GM18909 (cell line): ENCODE results near the gene ANAPC1.
"Not testable (repeated sequence)": the region's sequence is repeated elsewhere in the genome, so short reads cannot be mapped to it uniquely, and the experiment has no call there.

ENCODE experiments used
- ATAC-seq: cut with Tn5 transposase; IDR thresholded peaks from one replicate; pipeline ENCODE4 v1.9.1; 2021; ENCODE audit warnings: mild to moderate bottlenecking; ENCODE audit not compliant: unreplicated experiment, poor library complexity

Gene ANAPC1, protein sequence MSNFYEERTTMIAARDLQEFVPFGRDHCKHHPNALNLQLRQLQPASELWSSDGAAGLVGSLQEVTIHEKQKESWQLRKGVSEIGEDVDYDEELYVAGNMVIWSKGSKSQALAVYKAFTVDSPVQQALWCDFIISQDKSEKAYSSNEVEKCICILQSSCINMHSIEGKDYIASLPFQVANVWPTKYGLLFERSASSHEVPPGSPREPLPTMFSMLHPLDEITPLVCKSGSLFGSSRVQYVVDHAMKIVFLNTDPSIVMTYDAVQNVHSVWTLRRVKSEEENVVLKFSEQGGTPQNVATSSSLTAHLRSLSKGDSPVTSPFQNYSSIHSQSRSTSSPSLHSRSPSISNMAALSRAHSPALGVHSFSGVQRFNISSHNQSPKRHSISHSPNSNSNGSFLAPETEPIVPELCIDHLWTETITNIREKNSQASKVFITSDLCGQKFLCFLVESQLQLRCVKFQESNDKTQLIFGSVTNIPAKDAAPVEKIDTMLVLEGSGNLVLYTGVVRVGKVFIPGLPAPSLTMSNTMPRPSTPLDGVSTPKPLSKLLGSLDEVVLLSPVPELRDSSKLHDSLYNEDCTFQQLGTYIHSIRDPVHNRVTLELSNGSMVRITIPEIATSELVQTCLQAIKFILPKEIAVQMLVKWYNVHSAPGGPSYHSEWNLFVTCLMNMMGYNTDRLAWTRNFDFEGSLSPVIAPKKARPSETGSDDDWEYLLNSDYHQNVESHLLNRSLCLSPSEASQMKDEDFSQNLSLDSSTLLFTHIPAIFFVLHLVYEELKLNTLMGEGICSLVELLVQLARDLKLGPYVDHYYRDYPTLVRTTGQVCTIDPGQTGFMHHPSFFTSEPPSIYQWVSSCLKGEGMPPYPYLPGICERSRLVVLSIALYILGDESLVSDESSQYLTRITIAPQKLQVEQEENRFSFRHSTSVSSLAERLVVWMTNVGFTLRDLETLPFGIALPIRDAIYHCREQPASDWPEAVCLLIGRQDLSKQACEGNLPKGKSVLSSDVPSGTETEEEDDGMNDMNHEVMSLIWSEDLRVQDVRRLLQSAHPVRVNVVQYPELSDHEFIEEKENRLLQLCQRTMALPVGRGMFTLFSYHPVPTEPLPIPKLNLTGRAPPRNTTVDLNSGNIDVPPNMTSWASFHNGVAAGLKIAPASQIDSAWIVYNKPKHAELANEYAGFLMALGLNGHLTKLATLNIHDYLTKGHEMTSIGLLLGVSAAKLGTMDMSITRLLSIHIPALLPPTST (N-terminal part only)

DNA sequence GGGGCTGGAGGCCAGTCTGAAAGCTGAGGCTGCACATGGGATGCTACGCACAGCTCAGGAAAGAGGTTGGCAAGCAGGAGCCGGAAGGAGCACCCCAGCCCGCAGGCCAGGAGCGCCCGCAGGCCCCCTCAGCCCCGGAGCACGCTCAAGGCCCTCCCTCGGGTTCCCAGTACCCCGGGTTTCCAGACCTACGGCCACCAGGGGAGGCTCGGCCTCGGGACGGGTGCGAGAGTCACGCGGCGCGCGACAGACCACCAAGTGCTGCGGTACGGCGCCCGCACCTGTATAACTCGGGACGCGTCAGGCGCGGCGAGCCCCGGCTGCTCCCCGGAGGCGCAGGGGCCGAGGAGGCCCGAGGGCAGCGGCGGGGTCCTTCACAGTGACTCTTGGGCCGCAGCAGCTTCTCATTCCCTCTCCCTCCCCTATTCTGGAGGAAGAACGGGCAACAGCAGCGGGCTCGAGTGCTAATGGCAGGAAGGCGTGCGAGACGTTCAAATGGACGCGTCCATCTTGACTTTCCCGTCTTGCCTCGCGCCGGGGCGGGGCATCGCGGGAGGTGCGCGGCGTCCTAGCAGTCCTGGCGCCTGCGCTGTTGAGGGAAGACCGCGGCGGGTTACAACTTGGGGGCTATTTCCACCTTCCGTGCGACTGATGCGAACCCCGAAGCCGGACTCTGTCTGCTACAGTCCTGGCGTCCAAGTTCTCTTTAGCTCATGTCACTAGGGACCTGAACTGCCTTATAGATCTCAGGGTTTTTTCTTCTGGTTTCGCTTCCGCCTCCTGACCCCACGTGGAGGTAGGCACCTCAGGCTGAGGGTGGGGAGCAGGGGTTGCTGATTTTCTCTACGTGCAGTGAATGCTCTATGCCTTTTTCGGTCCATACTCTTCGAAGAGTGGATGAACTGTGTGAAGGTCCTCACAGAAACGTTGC lies at the start of gene ANAPC1:
Gene ANAPC1, minus strand, starts transcription at position 533 of the 931 bp plus-strand sequence. CDS start 3,368 bp downstream, outside the sequence.
- ATAC-seq = peak; percentile 83

DNA sequence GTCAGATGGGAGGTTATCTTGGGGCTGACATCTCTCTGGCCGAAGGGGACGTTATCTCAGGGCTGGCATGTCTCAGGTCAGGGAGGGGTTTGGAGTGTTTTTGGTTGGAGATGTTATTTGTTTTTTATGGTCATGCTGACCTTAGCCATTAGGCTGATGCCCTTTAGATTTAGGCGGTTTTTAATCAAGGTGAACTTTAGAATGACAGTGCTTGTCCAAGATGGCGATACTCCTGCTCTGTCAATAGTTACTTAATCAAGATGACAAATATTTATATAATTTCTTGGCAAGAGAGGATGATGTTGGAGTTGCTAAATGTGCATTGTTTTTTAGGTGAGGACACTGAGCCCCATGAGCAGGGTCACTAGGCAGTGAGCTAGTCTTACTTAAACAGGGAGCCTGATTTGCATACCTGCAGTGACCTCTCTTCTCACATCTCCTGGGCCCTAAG lies 48.9 kb upstream of the ANAPC1 start:
- ATAC-seq = no peak

DNA sequence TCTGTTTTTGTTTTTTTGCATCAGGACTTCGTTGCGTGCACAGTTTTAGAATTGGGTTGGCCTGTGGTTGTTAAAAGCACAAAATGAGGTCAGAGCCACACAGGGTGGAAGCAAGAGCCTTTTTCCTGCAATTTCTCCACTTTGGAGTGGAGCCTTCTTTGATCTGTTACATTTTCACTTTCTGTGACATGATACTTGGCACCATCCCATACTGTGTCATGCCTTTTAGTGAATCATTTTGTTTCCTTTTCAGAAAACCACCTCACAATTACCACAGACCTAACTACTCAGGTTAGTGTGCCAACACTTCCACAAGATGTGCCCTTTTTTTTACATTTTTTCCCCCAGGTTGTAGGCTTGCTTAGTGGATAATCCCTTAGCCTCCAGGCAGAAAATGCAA lies 46.9 kb upstream of the ANAPC1 start:
- ATAC-seq = no peak

DNA sequence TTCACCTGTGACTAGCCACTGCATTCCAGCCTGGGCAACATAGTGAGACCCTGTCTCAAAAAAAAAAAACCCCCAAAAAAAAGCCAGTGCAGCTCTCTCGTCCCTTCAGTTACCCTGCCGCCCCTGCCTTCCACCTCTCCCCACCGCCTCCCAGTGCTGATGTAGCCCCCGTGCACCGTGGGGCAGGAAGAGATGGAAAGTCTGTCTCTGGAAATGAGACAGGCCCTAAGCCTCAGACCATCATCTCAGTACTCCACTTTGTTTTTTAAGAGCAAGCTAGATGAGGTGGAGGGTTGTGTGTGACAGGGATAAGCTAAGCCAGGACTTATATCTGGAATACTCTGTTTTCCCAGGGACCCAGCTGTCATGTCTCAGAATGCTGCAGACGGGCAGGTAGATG lies 46.4 kb upstream of the ANAPC1 start:
- no peak for ATAC-seq

DNA sequence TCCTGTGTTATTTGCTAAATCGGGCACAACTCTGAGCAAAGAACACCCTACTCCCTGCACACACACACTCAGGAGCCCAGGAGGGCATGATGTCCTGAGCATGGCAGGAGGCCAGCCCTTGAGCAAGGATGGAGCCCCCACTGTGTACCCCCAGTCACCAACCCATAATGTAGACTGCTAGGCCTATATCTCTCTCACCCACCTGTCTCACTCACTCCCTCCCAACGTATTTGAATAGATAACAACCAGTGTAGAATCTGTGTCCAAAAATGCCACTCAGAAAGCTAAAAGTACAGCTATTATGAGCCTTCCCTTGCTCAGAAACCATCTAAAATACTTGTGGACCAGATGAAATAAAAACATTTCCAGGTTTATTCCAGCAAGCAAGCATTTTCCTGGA lies 43.7 kb upstream of the ANAPC1 start:
- ATAC-seq = no peak

DNA sequence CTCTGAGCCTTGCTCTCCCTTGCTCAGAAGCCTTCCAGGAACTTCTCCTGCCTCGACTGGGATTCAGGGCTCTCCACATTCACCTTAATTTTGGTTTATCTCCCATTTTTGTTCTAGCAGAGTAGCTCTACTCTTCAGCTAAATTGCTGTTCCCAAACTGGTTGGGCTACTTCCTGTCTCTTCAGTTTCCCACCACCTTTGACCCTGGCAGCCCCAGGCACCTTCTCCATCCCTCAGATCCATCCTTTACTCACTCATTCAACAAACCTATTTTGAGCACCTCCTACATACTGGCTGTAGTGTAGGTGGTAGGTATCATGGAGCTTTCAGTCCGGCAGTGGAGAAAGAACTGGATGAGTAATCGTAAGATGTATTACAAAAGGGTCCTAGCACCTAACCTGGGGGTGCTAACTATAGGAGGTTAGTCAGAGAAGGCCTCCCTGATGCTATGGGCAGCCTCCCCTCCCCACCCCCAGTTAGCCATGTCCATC lies 40.7 kb upstream of the ANAPC1 start:
- no peak for ATAC-seq

DNA sequence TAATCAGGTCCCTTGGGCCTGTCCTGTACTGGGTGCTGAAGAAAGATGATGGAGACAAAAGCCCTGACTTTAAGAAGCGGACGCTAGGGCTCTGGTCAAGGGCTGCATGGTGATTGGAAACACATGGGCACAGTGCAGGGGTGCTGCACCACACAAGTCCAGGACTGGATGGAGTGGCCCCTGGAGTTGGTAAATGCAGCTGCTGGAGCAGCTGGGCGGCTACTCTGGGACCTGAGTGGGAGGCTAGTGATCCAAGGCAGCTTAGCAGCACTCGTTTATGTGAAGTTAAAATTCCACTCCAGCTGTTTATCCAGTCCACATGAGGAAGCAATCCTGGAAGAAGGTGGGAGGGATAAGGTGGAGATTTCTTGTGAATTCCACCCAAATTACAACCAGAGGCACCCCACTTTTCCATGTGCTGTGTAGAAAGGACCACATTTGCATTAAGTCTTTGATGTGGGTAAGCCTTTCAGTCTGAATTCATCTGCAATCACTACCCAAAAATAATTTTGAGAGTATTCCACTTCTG lies 39.3 kb upstream of the ANAPC1 start:
- no peak for ATAC-seq

DNA sequence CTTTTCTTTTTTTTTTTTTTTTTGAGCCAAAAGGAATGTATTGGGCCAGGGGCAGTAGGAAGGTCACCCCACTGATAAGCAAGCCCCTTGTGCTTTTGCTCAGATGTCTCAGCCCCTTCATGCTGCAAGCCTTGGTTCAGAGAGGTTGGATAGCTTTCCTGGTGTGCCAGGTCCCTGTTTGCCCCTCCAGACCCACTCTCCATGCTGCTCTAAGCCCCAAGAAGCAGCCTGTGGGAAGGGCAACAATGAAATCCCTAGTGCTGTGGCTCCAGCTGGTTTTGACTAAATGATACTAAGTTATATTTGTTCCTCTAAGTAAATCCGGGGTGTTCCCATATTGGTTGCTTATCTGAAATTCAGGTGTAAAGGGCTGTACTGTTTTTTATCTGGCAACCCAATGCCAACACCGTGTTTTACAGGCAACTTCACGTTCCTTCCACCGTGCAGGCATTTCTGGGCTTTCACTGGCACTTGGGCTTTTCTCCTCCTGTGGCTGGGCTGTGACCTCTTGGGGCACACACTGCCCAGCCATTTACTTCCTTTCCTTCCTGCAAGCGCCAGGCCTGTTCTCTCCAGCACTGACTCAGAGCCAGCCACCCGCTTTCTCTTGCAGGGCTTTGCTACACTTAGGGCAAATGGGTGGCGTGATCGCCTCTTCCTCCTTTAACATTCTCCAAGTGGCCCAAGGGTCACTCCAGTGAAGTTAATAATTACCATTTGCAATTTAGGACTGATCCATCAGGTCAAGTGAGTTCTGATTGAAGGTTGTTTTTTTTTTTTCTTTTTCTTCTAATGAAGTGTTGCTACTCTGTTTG lies 36.0 kb upstream of the ANAPC1 start:
- ATAC-seq = no peak

DNA sequence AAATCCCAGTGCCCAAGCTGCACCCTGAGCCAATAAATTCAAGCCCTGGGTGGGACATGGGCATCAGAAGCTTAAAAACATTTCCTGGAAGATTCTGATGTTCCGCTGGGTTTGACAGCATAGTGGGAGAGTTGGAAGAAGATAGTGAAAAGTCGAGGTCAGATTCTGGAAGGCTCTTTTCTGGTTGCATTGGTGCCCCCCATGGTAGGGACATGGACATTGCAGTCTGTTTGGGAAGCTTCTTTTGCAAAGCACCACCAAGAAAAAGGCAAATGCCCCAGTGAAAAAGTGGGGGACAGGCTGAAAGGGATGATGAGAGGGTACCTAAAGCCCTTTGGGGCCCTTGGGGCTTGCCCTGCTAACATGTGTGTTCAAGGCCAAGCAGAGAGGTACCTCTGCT lies 35.4 kb upstream of the ANAPC1 start:
- ATAC-seq = no peak

DNA sequence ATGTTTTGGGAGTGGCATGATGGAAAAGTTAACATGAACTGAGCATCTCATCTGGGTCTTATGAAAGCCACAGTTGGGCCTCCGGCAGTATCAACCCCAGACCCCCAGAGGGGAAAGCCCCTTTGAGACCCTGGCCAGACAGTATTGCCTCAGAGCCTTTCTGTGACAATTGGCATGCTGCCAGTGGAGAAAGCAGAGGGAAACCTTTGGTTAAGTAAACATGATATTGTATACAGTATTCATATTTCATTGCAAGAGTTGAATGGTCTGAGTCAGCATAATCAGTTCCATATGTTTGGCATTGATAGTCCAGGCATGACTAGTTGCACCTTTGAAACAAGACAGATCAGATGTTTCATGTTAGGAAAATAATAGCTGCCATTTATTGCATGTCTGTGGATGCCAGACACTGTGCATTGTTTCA lies 34.4 kb upstream of the ANAPC1 start:
- no peak for ATAC-seq

DNA sequence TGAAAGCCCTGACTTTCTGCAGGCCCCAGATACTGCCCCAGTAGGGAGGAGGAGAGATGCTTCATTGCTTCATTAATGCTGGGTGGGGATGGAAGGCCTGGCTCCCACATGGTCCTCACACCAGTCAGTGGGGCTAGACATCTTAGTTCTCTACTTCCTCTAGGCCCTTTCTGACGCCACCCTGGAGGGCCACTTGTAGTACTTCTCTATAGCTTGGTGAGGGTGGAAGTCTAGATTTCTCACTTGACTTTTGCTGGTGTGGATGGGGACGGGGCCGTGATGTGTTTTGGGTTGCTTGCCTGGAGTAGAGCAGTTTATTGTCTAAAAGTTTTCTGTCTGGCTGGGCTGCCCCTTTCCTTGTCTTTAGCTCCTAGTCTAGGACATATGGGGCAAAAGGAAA lies 33.1 kb upstream of the ANAPC1 start:
- ATAC-seq = no peak

DNA sequence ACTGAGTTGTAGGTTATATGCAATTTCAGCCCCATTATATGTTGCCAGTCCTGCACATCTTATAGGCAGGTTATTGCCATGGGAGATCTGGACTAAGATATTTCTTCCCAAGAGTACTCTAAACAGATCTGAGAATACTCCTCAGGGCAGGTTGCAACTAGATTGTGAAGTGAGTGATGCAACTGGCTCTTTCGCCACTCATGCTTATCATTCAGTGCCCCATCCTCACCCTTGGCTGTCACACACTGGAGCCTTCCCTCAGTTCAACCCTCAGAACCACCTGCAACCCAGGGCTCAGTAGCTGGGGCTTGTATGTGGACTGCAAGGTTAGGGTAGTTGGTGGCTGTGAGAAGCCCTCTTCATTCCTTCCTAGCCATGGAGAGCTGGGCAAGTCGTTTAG lies 28.6 kb upstream of the ANAPC1 start:
- no peak for ATAC-seq

DNA sequence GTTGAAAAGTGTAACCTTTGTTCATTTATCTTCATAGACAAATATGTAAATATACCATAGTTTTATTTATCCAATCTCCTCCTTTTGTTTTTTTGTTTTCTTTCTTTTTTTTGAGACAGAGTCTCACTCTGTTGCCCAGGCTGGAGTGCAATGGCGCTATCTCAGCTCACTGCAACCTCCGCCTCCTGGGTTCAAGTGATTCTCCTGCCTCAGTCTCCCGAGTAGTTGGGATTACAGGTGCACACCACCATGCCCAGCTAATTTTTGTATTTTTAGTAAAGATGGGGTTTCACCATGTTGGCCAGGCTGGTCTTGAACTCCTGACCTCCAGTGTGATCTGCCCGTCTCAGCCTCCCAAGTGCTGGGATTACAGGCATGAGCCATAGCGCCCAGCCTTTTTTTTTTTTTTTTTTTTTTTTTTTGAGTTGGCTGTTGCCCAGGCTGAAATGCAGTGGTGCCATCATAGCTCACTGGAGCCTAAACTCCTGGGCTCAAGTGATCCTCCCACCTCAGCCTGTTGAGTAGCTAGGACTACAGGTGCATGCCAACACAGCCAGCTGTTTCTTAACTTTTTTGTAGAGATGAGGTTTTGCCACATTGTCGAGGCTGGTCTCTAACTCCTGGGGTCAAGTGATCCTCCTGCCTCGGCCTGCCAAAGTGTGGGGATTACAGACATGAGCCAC lies 27.4 kb upstream of the ANAPC1 start:
- not testable (repeated sequence) for ATAC-seq

DNA sequence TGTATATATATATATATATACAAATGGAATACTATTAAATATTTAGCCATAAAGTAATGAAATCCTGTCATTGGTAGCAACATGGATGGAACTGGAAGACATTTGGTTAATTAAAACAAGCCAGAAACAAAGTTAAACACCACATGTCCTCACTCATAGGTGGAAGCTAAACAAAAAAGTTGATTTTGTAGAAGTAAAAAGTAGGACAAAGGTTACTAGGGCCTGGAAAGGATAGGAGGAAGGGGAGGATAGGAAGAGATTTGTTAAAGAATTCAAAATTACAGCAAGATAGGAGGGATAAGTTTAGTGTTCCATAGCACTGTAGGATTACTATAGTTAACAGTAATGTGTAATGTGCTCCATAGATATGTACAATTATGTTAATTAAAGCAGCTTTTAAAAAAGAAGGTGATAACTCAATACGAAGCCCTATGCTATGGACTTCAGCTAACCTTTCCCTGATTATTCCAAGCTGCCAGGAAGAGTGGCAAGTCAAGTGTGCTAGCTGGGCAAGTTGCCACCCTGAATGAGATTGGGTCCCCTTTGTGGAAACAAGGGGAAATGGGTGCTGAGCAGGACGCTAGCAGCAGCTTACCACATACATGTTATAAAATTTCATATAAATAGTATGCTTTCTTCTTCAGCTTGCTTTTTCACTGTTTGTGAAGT lies 26.8 kb upstream of the ANAPC1 start:
- ATAC-seq = no peak

DNA sequence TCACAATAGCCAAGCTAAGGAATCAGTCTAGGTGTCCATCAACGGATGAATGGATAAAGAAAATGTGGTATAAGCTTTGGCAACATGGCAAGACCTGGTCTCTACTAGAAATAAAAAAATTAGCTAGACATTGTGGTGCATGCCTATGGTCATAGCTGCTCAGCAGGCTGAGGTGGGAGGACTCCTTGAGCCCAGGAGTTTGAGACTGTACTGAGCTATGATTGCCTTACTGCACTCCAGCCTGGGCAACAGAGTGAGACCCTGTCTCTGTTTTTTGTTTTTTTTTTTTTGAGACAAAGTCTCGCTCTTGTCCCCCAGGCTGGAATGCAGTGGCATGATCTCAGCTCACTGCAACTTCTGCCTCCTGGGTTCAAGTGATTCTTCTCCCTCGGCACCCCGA lies 26.0 kb upstream of the ANAPC1 start:
- ATAC-seq = not testable (repeated sequence)

DNA sequence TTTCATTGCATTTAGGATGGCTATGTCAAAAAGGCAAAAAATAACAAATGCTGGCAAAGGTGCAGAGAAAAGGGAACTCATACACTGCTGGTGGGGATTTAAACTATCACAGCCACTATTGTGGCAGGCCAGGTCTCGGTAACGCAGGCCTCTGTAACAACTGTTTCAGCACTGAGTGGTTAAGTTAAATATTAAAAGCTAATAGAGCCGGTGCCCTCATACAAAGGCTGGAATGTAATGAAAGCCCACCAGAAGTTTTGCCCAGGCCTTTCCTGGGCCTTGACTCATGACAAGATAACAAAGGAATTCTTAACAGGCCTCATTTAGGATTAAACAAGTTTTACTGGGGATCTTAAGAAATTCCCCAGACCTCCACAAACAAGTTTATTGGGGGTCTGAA lies 25.1 kb upstream of the ANAPC1 start:
- ATAC-seq = no peak

DNA sequence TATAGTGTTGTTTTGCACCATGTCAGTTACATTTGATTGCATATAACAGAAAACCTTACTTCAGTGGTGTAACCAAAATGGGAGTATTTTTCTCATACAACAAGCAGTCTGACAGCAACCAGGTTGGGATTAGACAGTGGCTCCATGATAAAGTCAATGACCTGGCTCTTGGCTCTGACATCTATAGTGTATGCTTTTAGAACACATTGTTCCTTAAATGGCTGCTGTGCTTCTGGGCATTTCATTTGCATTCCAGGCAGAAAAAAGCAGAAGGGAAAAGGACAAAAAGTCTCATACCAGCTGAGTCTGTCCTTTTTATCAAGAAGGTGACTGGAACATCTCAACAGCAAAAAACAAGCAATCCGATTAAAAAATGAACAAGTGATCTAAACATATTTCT lies 24.6 kb upstream of the ANAPC1 start:
- ATAC-seq = no peak
